ENCODE results near the gene CYP21A2.
"Not testable (repeated sequence)": the region's sequence is repeated elsewhere in the genome, so short reads cannot be mapped to it uniquely, and the experiment has no call there.

The CYP21A2 gene

GRCh38 chr6:32060966-32061655 is 22.9 kb downstream of the CYP21A2 start:
- Histone ChIP-seq H3K27me3 (ENCODE audit: insufficient read depth, low read length, poor library complexity) (no peaks in the 10 kb centered on the region), H3K36me3 (ENCODE audit: control insufficient read depth, insufficient read depth, low read length) (no peaks in the 10 kb centered on the region), H3K4me2 (ENCODE audit: low read length) (no peak overlapping the region), H3K79me2 (ENCODE audit: control insufficient read depth, insufficient read depth, low read length) (no peaks in the 10 kb centered on the region), H3K18ac (ENCODE audit: low read length) (no peak overlapping the region), H2BK5ac (ENCODE audit: low read length) (no peak overlapping the region), H3K23ac (ENCODE audit: low read length) (no peak overlapping the region), H2BK15ac (replicated peaks; ENCODE audit: low read depth) (no peak overlapping the region), H3K9ac (ENCODE audit: low read length) (no peak overlapping the region), H3K4me3 (ENCODE audit: low read length) (no peak overlapping the region), H3K79me1 (ENCODE audit: low read length) (no peaks in the 10 kb centered on the region), H4K8ac (ENCODE audit: low read depth, low read length) (no peak overlapping the region), H4K5ac (ENCODE audit: low read length) (no peak overlapping the region), H2BK120ac (ENCODE audit: low read depth, low read length) (no peak overlapping the region), H3K4me1 (ENCODE audit: control insufficient read depth, low read depth, low read length) (no peaks in the 10 kb centered on the region), H3K56ac (ENCODE audit: low read length) (no peak overlapping the region), H3K27ac (ENCODE audit: low read depth, low read length) (no peak overlapping the region), H3K4ac (ENCODE audit: low read depth, low read length) (no peak overlapping the region), H2AK5ac (ENCODE audit: low read length) (no peak overlapping the region)
- no peak for DNase-seq
- no CpG with 5 or more reads among the region's 28 CpGs for WGBS (ENCODE audit: extremely low coverage, insufficient coverage, low lambda C conversion rate)

- no peak for DNase-seq
- Histone ChIP-seq H3K27ac (ENCODE audit: low read depth, low read length) (no peak overlapping the region), H2BK5ac (ENCODE audit: low read length) (no peak overlapping the region), H4K8ac (ENCODE audit: low read depth, low read length) (no peak overlapping the region), H2BK15ac (replicated peaks; ENCODE audit: low read depth) (no peak overlapping the region), H2BK120ac (ENCODE audit: low read depth, low read length) (no peak overlapping the region), H3K9ac (ENCODE audit: low read length) (no peak overlapping the region), H4K5ac (ENCODE audit: low read length) (no peak overlapping the region), H3K4me2 (ENCODE audit: low read length) (no peak overlapping the region), H3K4me1 (ENCODE audit: control insufficient read depth, low read depth, low read length) (no peaks in the 10 kb centered on the region), H3K23ac (ENCODE audit: low read length) (no peak overlapping the region), H3K79me1 (ENCODE audit: low read length) (no peaks in the 10 kb centered on the region), H3K27me3 (ENCODE audit: insufficient read depth, low read length, poor library complexity) (no peaks in the 10 kb centered on the region), H3K4ac (ENCODE audit: low read depth, low read length) (no peak overlapping the region), H3K56ac (ENCODE audit: low read length) (no peak overlapping the region), H3K4me3 (ENCODE audit: low read length) (no peak overlapping the region), H3K79me2 (ENCODE audit: control insufficient read depth, insufficient read depth, low read length) (no peaks in the 10 kb centered on the region), H2AK5ac (ENCODE audit: low read length) (no peak overlapping the region), H3K36me3 (ENCODE audit: control insufficient read depth, insufficient read depth, low read length) (no peaks in the 10 kb centered on the region), H3K18ac (ENCODE audit: low read length) (no peak overlapping the region)
- no CpG with 5 or more reads among the region's 14 CpGs for WGBS (ENCODE audit: extremely low coverage, insufficient coverage, low lambda C conversion rate)
These were observed 26.5 kb downstream of the CYP21A2 start for GRCh38 chr6:32064706-32065105.

DNA sequence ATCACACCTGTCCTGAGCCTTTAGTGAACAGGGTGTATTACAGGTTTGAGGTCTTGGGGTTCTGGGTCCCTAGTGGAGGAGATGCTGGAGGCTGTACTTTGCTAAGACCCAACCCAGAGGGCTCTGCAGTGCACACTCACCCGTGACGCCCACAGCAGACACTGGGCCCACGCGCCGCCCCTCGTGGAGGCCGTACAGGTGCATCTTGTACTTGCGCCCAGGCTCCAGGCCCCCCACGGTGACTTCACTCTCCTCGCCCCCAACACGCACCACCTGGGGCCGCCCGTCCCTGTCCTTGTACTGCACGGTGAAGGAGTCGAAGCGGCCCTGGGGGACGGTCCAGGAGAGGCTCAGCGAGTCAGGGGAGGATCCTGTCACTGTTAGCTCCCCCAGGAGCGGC is 29.3 kb downstream of the CYP21A2 start:
- H4K8ac ChIP-seq (ENCODE audit: low read depth, low read length); H3K27me3 ChIP-seq (ENCODE audit: insufficient read depth, low read length, poor library complexity); H3K27ac ChIP-seq (ENCODE audit: low read depth, low read length); H2BK15ac ChIP-seq (replicated peaks; ENCODE audit: low read depth); H3K4ac ChIP-seq (ENCODE audit: low read depth, low read length); H2AK5ac ChIP-seq (ENCODE audit: low read length); DNase-seq; H3K79me1 ChIP-seq (ENCODE audit: low read length); H4K5ac ChIP-seq (ENCODE audit: low read length); H3K56ac ChIP-seq (ENCODE audit: low read length); H3K23ac ChIP-seq (ENCODE audit: low read length); H3K4me1 ChIP-seq (ENCODE audit: control insufficient read depth, low read depth, low read length); H3K4me3 ChIP-seq (ENCODE audit: low read length); H3K9ac ChIP-seq (ENCODE audit: low read length); H2BK5ac ChIP-seq (ENCODE audit: low read length); H3K36me3 ChIP-seq (ENCODE audit: control insufficient read depth, insufficient read depth, low read length); H3K79me2 ChIP-seq (ENCODE audit: control insufficient read depth, insufficient read depth, low read length); H2BK120ac ChIP-seq (ENCODE audit: low read depth, low read length); H3K4me2 ChIP-seq (ENCODE audit: low read length); H3K18ac ChIP-seq (ENCODE audit: low read length): not testable (repeated sequence)
- WGBS (ENCODE audit: extremely low coverage, insufficient coverage, low lambda C conversion rate) = no CpG with 5 or more reads among the region's 19 CpGs

- not testable (repeated sequence) for H2BK15ac ChIP-seq (replicated peaks; ENCODE audit: low read depth); H3K4ac ChIP-seq (ENCODE audit: low read depth, low read length); H2BK120ac ChIP-seq (ENCODE audit: low read depth, low read length); H3K4me1 ChIP-seq (ENCODE audit: control insufficient read depth, low read depth, low read length); H3K56ac ChIP-seq (ENCODE audit: low read length); H2BK5ac ChIP-seq (ENCODE audit: low read length); DNase-seq; H4K8ac ChIP-seq (ENCODE audit: low read depth, low read length); H3K9ac ChIP-seq (ENCODE audit: low read length); H3K79me2 ChIP-seq (ENCODE audit: control insufficient read depth, insufficient read depth, low read length); H3K23ac ChIP-seq (ENCODE audit: low read length); H3K36me3 ChIP-seq (ENCODE audit: control insufficient read depth, insufficient read depth, low read length); H3K4me3 ChIP-seq (ENCODE audit: low read length); H3K27ac ChIP-seq (ENCODE audit: low read depth, low read length); H3K4me2 ChIP-seq (ENCODE audit: low read length); H3K18ac ChIP-seq (ENCODE audit: low read length); H3K27me3 ChIP-seq (ENCODE audit: insufficient read depth, low read length, poor library complexity); H4K5ac ChIP-seq (ENCODE audit: low read length); H2AK5ac ChIP-seq (ENCODE audit: low read length); H3K79me1 ChIP-seq (ENCODE audit: low read length)
- WGBS (ENCODE audit: extremely low coverage, insufficient coverage, low lambda C conversion rate) = no CpG with 5 or more reads among the region's 13 CpGs
These were observed 30.1 kb downstream of the CYP21A2 start for GRCh38 chr6:32068315-32068714.

DNA sequence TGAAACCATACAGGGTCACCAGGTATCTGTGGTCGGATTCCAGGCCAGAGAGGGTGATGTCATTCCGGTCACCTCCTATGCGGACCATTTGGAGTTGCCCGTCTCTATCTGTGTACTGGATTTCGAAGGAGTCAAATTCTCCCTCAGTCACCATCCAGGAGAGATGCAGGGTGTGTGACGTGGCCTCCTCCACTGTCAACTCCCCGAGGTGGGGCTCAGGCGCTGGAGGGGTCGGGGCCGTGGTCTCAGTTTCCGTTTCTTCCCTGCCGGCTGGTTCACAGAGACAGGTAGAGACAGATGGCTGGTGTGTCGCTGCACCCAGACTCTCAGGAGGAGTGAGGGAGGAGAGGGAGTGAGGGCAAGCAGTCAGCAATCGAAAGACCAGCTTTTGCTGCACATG is 30.7 kb downstream of the CYP21A2 start:
- no peak overlapping the region for H4K5ac ChIP-seq (ENCODE audit: low read length)
- no peak overlapping the region for H3K9ac ChIP-seq (ENCODE audit: low read length)
- H3K79me1 ChIP-seq (ENCODE audit: low read length) = no peaks in the 10 kb centered on the region
- no peak overlapping the region for H3K18ac ChIP-seq (ENCODE audit: low read length)
- H3K36me3 ChIP-seq (ENCODE audit: control insufficient read depth, insufficient read depth, low read length) = no peaks in the 10 kb centered on the region
- no peak overlapping the region for H3K56ac ChIP-seq (ENCODE audit: low read length)
- WGBS (ENCODE audit: extremely low coverage, insufficient coverage, low lambda C conversion rate) = no CpG with 5 or more reads among the region's 14 CpGs
- no peaks in the 10 kb centered on the region for H3K27me3 ChIP-seq (ENCODE audit: insufficient read depth, low read length, poor library complexity)
- H3K27ac ChIP-seq (ENCODE audit: low read depth, low read length) = no peak overlapping the region
- no peak overlapping the region for H2BK5ac ChIP-seq (ENCODE audit: low read length)
- no peaks in the 10 kb centered on the region for H3K4me1 ChIP-seq (ENCODE audit: control insufficient read depth, low read depth, low read length)
- no peak overlapping the region for H2BK120ac ChIP-seq (ENCODE audit: low read depth, low read length)
- DNase-seq = no peak
- no peak overlapping the region for H3K4me3 ChIP-seq (ENCODE audit: low read length)
- H3K4me2 ChIP-seq (ENCODE audit: low read length) = no peak overlapping the region
- H2AK5ac ChIP-seq (ENCODE audit: low read length) = no peak overlapping the region
- H3K23ac ChIP-seq (ENCODE audit: low read length) = no peak overlapping the region
- no peak overlapping the region for H4K8ac ChIP-seq (ENCODE audit: low read depth, low read length)
- H3K4ac ChIP-seq (ENCODE audit: low read depth, low read length) = no peak overlapping the region
- no peak overlapping the region for H2BK15ac ChIP-seq (replicated peaks; ENCODE audit: low read depth)
- no peaks in the 10 kb centered on the region for H3K79me2 ChIP-seq (ENCODE audit: control insufficient read depth, insufficient read depth, low read length)

GRCh38 chr6:32069460-32069859 is 31.2 kb downstream of the CYP21A2 start:
- H3K79me2 ChIP-seq (ENCODE audit: control insufficient read depth, insufficient read depth, low read length) = no peaks in the 10 kb centered on the region
- H3K4ac ChIP-seq (ENCODE audit: low read depth, low read length) = no peak overlapping the region
- no peak overlapping the region for H4K5ac ChIP-seq (ENCODE audit: low read length)
- no peak overlapping the region for H2BK15ac ChIP-seq (replicated peaks; ENCODE audit: low read depth)
- H3K18ac ChIP-seq (ENCODE audit: low read length) = no peak overlapping the region
- no peak overlapping the region for H3K4me3 ChIP-seq (ENCODE audit: low read length)
- no peaks in the 10 kb centered on the region for H3K27me3 ChIP-seq (ENCODE audit: insufficient read depth, low read length, poor library complexity)
- no peak overlapping the region for H3K23ac ChIP-seq (ENCODE audit: low read length)
- H3K4me2 ChIP-seq (ENCODE audit: low read length) = no peak overlapping the region
- no peak overlapping the region for H2BK120ac ChIP-seq (ENCODE audit: low read depth, low read length)
- H3K9ac ChIP-seq (ENCODE audit: low read length) = no peak overlapping the region
- H3K27ac ChIP-seq (ENCODE audit: low read depth, low read length) = no peak overlapping the region
- H2BK5ac ChIP-seq (ENCODE audit: low read length) = no peak overlapping the region
- DNase-seq = no peak
- H4K8ac ChIP-seq (ENCODE audit: low read depth, low read length) = no peak overlapping the region
- WGBS (ENCODE audit: extremely low coverage, insufficient coverage, low lambda C conversion rate) = no CpG with 5 or more reads among the region's 17 CpGs
- H3K36me3 ChIP-seq (ENCODE audit: control insufficient read depth, insufficient read depth, low read length) = no peaks in the 10 kb centered on the region
- no peaks in the 10 kb centered on the region for H3K4me1 ChIP-seq (ENCODE audit: control insufficient read depth, low read depth, low read length)
- no peaks in the 10 kb centered on the region for H3K79me1 ChIP-seq (ENCODE audit: low read length)
- H2AK5ac ChIP-seq (ENCODE audit: low read length) = no peak overlapping the region
- no peak overlapping the region for H3K56ac ChIP-seq (ENCODE audit: low read length)

All from mesendoderm (in vitro differentiated cells).